HEK293 (cell line): Measurements from ENCODE around the gene ABHD17A.

Source experiments
- ZNF423 ChIP-seq: fragments of 450-650 bp; formaldehyde crosslinking; IDR thresholded peaks from 2 replicates; pipeline ENCODE4 v1.5.1; 2016; ENCODE audit warnings: missing biosample characterization, missing genetic modification characterization
- TF ChIP-seq, protein P1 (sequence below): fragments of 450-650 bp; formaldehyde crosslinking; IDR thresholded peaks from 2 replicates; pipeline ENCODE4 v1.5.1; 2016; ENCODE audit warnings: missing biosample characterization, missing genetic modification characterization

DNA sequence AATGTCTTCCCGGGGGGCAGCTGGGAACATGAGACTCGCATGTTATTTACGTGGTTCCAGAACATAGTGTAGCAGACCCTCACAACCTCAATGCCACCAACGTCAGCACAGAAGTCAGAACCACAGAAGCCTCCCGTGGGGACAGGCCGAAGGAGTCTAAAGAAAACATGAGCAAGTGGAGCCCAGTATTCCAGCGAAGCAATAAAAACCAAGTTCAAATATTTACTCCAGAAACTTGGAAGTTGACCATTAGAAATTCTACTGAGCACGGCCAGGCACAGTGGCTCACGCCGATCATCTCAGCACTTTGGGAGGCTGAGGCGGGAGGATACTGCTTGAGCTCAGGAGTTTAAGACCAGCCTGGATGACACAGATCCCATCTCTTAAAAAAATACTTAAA lies 55.3 kb downstream of the ABHD17A start:
- no peak for TF ChIP-seq ZNF423 (tag by site-specific recombination)
- TF ChIP-seq, protein P1, sequence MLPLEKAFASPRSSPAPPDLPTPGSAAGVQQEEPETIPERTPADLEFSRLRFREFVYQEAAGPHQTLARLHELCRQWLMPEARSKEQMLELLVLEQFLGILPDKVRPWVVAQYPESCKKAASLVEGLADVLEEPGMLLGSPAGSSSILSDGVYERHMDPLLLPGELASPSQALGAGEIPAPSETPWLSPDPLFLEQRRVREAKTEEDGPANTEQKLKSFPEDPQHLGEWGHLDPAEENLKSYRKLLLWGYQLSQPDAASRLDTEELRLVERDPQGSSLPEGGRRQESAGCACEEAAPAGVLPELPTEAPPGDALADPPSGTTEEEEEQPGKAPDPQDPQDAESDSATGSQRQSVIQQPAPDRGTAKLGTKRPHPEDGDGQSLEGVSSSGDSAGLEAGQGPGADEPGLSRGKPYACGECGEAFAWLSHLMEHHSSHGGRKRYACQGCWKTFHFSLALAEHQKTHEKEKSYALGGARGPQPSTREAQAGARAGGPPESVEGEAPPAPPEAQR: no peak
